ENCODE data around the gene PARD3.

- TF ChIP-seq, protein P1, sequence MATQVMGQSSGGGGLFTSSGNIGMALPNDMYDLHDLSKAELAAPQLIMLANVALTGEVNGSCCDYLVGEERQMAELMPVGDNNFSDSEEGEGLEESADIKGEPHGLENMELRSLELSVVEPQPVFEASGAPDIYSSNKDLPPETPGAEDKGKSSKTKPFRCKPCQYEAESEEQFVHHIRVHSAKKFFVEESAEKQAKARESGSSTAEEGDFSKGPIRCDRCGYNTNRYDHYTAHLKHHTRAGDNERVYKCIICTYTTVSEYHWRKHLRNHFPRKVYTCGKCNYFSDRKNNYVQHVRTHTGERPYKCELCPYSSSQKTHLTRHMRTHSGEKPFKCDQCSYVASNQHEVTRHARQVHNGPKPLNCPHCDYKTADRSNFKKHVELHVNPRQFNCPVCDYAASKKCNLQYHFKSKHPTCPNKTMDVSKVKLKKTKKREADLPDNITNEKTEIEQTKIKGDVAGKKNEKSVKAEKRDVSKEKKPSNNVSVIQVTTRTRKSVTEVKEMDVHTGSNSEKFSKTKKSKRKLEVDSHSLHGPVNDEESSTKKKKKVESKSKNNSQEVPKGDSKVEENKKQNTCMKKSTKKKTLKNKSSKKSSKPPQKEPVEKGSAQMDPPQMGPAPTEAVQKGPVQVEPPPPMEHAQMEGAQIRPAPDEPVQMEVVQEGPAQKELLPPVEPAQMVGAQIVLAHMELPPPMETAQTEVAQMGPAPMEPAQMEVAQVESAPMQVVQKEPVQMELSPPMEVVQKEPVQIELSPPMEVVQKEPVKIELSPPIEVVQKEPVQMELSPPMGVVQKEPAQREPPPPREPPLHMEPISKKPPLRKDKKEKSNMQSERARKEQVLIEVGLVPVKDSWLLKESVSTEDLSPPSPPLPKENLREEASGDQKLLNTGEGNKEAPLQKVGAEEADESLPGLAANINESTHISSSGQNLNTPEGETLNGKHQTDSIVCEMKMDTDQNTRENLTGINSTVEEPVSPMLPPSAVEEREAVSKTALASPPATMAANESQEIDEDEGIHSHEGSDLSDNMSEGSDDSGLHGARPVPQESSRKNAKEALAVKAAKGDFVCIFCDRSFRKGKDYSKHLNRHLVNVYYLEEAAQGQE (IDR thresholded peaks at IDR 0.05; ENCODE audit: borderline replicate concordance): no peak
- TF ChIP-seq, protein P2, sequence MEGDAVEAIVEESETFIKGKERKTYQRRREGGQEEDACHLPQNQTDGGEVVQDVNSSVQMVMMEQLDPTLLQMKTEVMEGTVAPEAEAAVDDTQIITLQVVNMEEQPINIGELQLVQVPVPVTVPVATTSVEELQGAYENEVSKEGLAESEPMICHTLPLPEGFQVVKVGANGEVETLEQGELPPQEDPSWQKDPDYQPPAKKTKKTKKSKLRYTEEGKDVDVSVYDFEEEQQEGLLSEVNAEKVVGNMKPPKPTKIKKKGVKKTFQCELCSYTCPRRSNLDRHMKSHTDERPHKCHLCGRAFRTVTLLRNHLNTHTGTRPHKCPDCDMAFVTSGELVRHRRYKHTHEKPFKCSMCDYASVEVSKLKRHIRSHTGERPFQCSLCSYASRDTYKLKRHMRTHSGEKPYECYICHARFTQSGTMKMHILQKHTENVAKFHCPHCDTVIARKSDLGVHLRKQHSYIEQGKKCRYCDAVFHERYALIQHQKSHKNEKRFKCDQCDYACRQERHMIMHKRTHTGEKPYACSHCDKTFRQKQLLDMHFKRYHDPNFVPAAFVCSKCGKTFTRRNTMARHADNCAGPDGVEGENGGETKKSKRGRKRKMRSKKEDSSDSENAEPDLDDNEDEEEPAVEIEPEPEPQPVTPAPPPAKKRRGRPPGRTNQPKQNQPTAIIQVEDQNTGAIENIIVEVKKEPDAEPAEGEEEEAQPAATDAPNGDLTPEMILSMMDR (IDR thresholded peaks at IDR 0.05; ENCODE audit: poor library complexity, severe bottlenecking): no peak
- no peak for TF ChIP-seq SMC3 (conservative IDR thresholded peaks at IDR 0.05; ENCODE audit: poor library complexity)
Measured at GRCh38 chr10:34499612-34500279, 315.4 kb downstream of the PARD3 start.
